ENCODE results near the gene SLC25A23.
"Not testable (repeated sequence)": the region's sequence is repeated elsewhere in the genome, so short reads cannot be mapped to it uniquely, and the experiment has no call there.

Gene SLC25A23

GRCh38 chr19:6423499-6424194, 35.9 kb downstream of the SLC25A23 start:
- DNase-seq = no peak

GRCh38 chr19:6421075-6422014, 38.2 kb downstream of the SLC25A23 start:
- DNase-seq = no peak

- DNase-seq = no peak
Measured at GRCh38 chr19:6418562-6418932, 41.0 kb downstream of the SLC25A23 start.

GRCh38 chr19:6417713-6418561, 41.7 kb downstream of the SLC25A23 start:
- DNase-seq = no peak

GRCh38 chr19:6416658-6417405, 42.8 kb downstream of the SLC25A23 start:
- DNase-seq = no peak

GRCh38 chr19:6415591-6416190, 43.9 kb downstream of the SLC25A23 start:
- no peak for DNase-seq

- DNase-seq = no peak
Measured at GRCh38 chr19:6414793-6415590, 44.6 kb downstream of the SLC25A23 start.

GRCh38 chr19:6413721-6414643, 45.6 kb downstream of the SLC25A23 start:
- no peak for DNase-seq

GRCh38 chr19:6413291-6413690, 46.3 kb downstream of the SLC25A23 start:
- DNase-seq = no peak

- DNase-seq = no peak
Measured at GRCh38 chr19:6412447-6413091, 47.0 kb downstream of the SLC25A23 start.

GRCh38 chr19:6412061-6412446, 47.5 kb downstream of the SLC25A23 start:
- no peak for DNase-seq

- DNase-seq = no peak
Measured at GRCh38 chr19:6409346-6409745, 50.2 kb downstream of the SLC25A23 start.

GRCh38 chr19:6406401-6406800, 53.2 kb downstream of the SLC25A23 start:
- DNase-seq = no peak

- DNase-seq = no peak
Measured at GRCh38 chr19:6402837-6403608, 56.6 kb downstream of the SLC25A23 start.

GRCh38 chr19:6402058-6402457, 57.5 kb downstream of the SLC25A23 start:
- DNase-seq = no peak

GRCh38 chr19:6400062-6400944, 59.3 kb downstream of the SLC25A23 start:
- DNase-seq = not testable (repeated sequence)

GRCh38 chr19:6396305-6396704, 63.3 kb downstream of the SLC25A23 start:
- no peak for DNase-seq

GRCh38 chr19:6394831-6395230, 64.8 kb downstream of the SLC25A23 start:
- no peak for DNase-seq

All from activated CD4-positive, alpha-beta T cell treated with anti-CD3 and anti-CD28 coated beads for 1 hour (primary cell).